Esophagus muscularis mucosa (tissue), 3 donors: ENCODE measurements around the gene SLC35A2.
A peak's percentile ranks its signal among the peaks of the same experiment; 100 is the strongest.

Experiments used
- CTCF ChIP-seq, 3 experiments: fragments of 200-600 bp in 2 of 3; fragments of 450-650 bp in 1 of 3; sonication (generic) in 2 of 3; IDR thresholded peaks; one replicate each; pipeline ENCODE4 v1.5.1; 2017 to 2019; ENCODE audit warnings: antibody characterized with exemption in 3 of 3, mild to moderate bottlenecking in 2 of 3, moderate library complexity in 1 of 3
- POLR2A ChIP-seq: fragments of 450-650 bp; IDR thresholded peaks from one replicate; pipeline ENCODE4 v1.6.1; 2017; ENCODE audit warnings: antibody characterized with exemption, moderate library complexity, mild to moderate bottlenecking, low read depth

DNA sequence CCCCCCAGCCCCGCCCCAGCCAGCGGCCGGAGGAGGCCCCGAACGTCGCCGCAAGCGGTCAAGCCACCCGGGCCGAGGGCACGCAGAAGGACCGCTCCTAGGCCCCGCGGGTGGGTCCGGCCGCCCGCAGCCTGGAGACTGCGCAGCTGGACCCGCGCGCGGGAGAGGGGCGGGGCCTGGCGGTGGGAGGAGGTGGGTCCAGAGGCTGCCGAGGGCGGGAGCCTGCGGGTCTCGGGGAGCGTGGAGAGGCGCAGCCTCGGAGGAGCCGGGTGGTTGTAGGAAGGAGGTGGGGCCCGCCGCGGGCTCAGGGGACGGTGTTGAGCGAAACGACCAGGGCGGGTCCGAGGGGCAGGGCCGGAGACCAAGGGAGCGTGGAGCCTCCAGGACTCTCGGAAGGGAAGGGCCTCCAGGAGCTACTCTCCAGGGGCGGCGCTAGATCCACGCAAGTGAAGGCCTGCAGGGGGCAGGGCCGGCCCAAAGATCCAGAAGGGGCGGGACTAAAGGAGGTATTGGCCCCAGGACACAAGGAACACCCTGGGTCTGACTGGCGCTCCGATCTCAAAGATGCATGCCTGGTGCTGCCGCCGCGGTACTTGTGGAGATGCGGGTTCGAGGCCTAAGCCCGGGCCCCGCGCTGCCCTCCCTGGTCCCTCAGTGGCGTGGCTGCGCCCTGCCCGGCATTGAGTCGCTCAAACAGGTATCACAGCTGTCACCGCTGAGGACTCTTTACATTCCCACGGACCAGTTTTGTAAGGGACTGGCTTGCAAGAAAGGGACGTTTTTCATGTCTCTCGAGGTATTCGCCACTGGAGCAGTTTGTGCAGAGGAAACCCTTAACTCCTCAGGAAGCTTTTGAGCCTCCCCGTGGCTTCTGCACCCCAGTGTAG is 19.8 kb downstream of the SLC35A2 start:
- TF ChIP-seq POLR2A (no peak), CTCF (IDR thresholded peaks at IDR 0.05) (peak; percentile 40 to 53 (median 50))
